Regular cardiac myocyte (primary cell): Measurements from ENCODE around the gene CD99. TPM values are rescaled to one million over a fixed set of nuclear protein-coding genes. Genes with fewer than 3 reads are reported as not detected.

Source experiments
- total RNA-seq: library from RNA; depleted of rRNA; stranded (reverse); fragments of >200 nt; gene quantifications from 2 replicates; pipeline ENCODE4 v1.2.3, GENCODE V29; 2014

The CD99 gene
- total RNA-seq = 125 and 173 TPM in 2 replicates

GRCh38 chrX:2690856-2691542 lies at the start of gene CD99:
CD99 (plus strand) TSS chrX:2691295; CDS start chrX:2691361, 66 bp downstream.

GRCh38 chrX:2751874-2752300 lies 60.8 kb downstream of the CD99 start, which contains the start of gene XG:
XG (plus strand) TSS chrX:2752040; CDS start chrX:2752275, 235 bp downstream.

Other genes with a start within 250 kb of the CD99 start
- 21.1 TPM in 2 replicates for gene DHRSX, start 190.3 kb upstream of the CD99 start, total RNA-seq
- gene ZBED1, start 190.3 kb upstream of the CD99 start, total RNA-seq = 26.8 and 46.2 TPM in 2 replicates
- 0.58 and 2.5 TPM in 2 replicates for gene XG, start 60.7 kb downstream of the CD99 start, total RNA-seq
- 2.7 and 5.6 TPM in 2 replicates for gene GYG2, start 137.6 kb downstream of the CD99 start, total RNA-seq
- gene ARSD, start 238.0 kb downstream of the CD99 start, total RNA-seq = 10.0 and 24.8 TPM in 2 replicates